HepG2 (cell line): ENCODE data around the gene SMPX. TPM values are rescaled to one million over a fixed set of nuclear protein-coding genes. Genes with fewer than 3 reads are reported as not detected.
A peak's percentile ranks its signal among the peaks of the same experiment; 100 is the strongest.

ENCODE experiments used
- CBX1 ChIP-seq: IDR thresholded peaks from one replicate; pipeline ENCODE4 v1.6.1; 2016; ENCODE audit warnings: antibody characterized with exemption, low read depth
- FUBP1 ChIP-seq: sonication (generic); formaldehyde crosslinking; IDR thresholded peaks from 2 replicates; pipeline ENCODE4 v1.5.1; 2020; ENCODE audit warnings: missing genetic modification reagents, mild to moderate bottlenecking, borderline replicate concordance
- GZF1 ChIP-seq: sonication (generic); formaldehyde crosslinking; IDR thresholded peaks from 2 replicates; pipeline ENCODE4 v1.5.1; 2020; ENCODE audit warnings: mild to moderate bottlenecking, missing genetic modification reagents
- IRF1 ChIP-seq: sonication (generic); formaldehyde crosslinking; IDR thresholded peaks from 2 replicates; pipeline ENCODE4 v1.4.0; 2020; ENCODE audit warnings: low read depth, mild to moderate bottlenecking, missing genetic modification reagents
- KMT2A ChIP-seq: sonication (generic); formaldehyde crosslinking; IDR thresholded peaks from 2 replicates; pipeline ENCODE4 v1.4.0; 2020; ENCODE audit warnings: missing genetic modification reagents
- LRRFIP1 ChIP-seq: sonication (generic); formaldehyde crosslinking; conservative IDR thresholded peaks from 2 replicates; pipeline ENCODE4 v1.4.0; 2020; ENCODE audit warnings: missing genetic modification reagents
- MAFK ChIP-seq, 2 experiments: IDR thresholded peaks in 1 of 2; conservative IDR thresholded peaks in 1 of 2; 2 replicates each; pipeline ENCODE4 v1.6.1; 2011; ENCODE audit warnings: improper control_type of control experiment in 2 of 2, low read length in 2 of 2
- MTERF4 ChIP-seq: sonication (generic); formaldehyde crosslinking; IDR thresholded peaks from 2 replicates; pipeline ENCODE4 v1.8.0; 2023; ENCODE audit warnings: mild to moderate bottlenecking, missing genetic modification reagents
- MYC ChIP-seq: sonication (generic); formaldehyde crosslinking; IDR thresholded peaks from 2 replicates; pipeline ENCODE4 v1.9.0; 2021; ENCODE audit warnings: missing genetic modification reagents, borderline replicate concordance
- NBN ChIP-seq: fragments of 450-650 bp; conservative IDR thresholded peaks from 2 replicates; pipeline ENCODE4 v1.6.1; 2017
- NFE2L1 ChIP-seq: sonication (generic); formaldehyde crosslinking; IDR thresholded peaks from 2 replicates; pipeline ENCODE4 v1.4.0; 2020; ENCODE audit warnings: missing genetic modification reagents, mild to moderate bottlenecking, borderline replicate concordance
- UBTF ChIP-seq: sonication (generic); formaldehyde crosslinking; IDR thresholded peaks from 2 replicates; pipeline ENCODE4 v1.4.0; 2020; ENCODE audit warnings: mild to moderate bottlenecking, missing genetic modification reagents
- ZBTB25 ChIP-seq: IDR thresholded peaks from 2 replicates; pipeline ENCODE4 v1.6.1; 2018; ENCODE audit warnings: missing genetic modification reagents
- ZFAT ChIP-seq: sonication (generic); formaldehyde crosslinking; conservative IDR thresholded peaks from 2 replicates; pipeline ENCODE4 v1.8.1; 2023; ENCODE audit warnings: missing genetic modification reagents, inconsistent platforms
- ZFY ChIP-seq: sonication (generic); formaldehyde crosslinking; IDR thresholded peaks from 2 replicates; pipeline ENCODE4 v1.4.0; 2020; ENCODE audit warnings: missing genetic modification reagents
- ZMYM3 ChIP-seq: sonication (generic); formaldehyde crosslinking; IDR thresholded peaks from 2 replicates; pipeline ENCODE4 v1.5.1; 2020; ENCODE audit warnings: mild to moderate bottlenecking, missing genetic modification reagents
- ZNF160 ChIP-seq: sonication (generic); formaldehyde crosslinking; IDR thresholded peaks from 2 replicates; pipeline ENCODE4 v1.8.0; 2022; ENCODE audit warnings: mild to moderate bottlenecking, inconsistent platforms, missing genetic modification reagents
- ZNF543 ChIP-seq: sonication (generic); formaldehyde crosslinking; IDR thresholded peaks from 2 replicates; pipeline ENCODE4 v1.4.0; 2020; ENCODE audit warnings: mild to moderate bottlenecking, missing genetic modification reagents
- ZNF644 ChIP-seq: IDR thresholded peaks from 2 replicates; pipeline ENCODE4 v1.6.1; 2016; ENCODE audit warnings: low read depth
- ZNF816 ChIP-seq: sonication (generic); formaldehyde crosslinking; IDR thresholded peaks from 2 replicates; pipeline ENCODE4 v1.8.0; 2022; ENCODE audit warnings: missing genetic modification reagents, mild to moderate bottlenecking, borderline replicate concordance
- polyA plus RNA-seq, 8 experiments: library from polyadenylated mRNA; depleted of rRNA in 3 of 8; stranded (reverse) in 7 of 8; unstranded in 1 of 8; fragments of >200 nt; fragmentation: Illumina TruSeq in 4 of 8; extraction: Trizol in 4 of 8; gene quantifications; 2 replicates each; pipeline versions ENCODE4 v1.2.1 to v1.2.3, GENCODE V29; 2011 to 2016; ENCODE audit warnings: low read depth in 4 of 8, missing spikeins in 1 of 8, mixed read lengths in 1 of 8; ENCODE audit not compliant: insufficient read depth in 1 of 8
- total RNA-seq, 5 experiments: library from RNA; depleted of rRNA; stranded (reverse); fragments of >200 nt; fragmentation: Illumina TruSeq; extraction: Trizol; gene quantifications; 2 replicates each; pipeline ENCODE4 v1.2.3, GENCODE V29; 2016; ENCODE audit warnings: low read depth in 1 of 5

The SMPX gene
- total and polyA plus RNA-seq, 2 of the 13 experiments (the other 11 are each of a cell fraction or from before 2014, with no cell fraction given), result 0.95 to 1.8 TPM

- TF ChIP-seq GZF1 (CRISPR knock-in tag) (peak; percentile 99), IRF1 (CRISPR knock-in tag) (no peak), ZNF160 (no peak), ZNF644 (CRISPR knock-in tag) (no peak), UBTF (CRISPR knock-in tag) (0 out of 2 replicates have a peak, but pooled peaks have one; percentile 12), LRRFIP1 (CRISPR knock-in tag) (no peak), ZBTB25 (CRISPR knock-in tag) (no peak), MYC (CRISPR knock-in tag) (no peak), ZNF543 (CRISPR knock-in tag) (no peak), NFE2L1 (CRISPR knock-in tag) (peak; percentile 92; the same call in 1 of the 2 replicates), KMT2A (CRISPR knock-in tag) (no peak), MAFK (conservative IDR thresholded peaks at IDR 0.05 in 1 of 2, IDR thresholded peaks at IDR 0.05 in 1 of 2; ENCODE audit: low read length in 2 of 2) (peak in 1 of 2 experiments; percentile 41; a peak in 1 of 4 replicates), ZMYM3 (0 out of 2 replicates have a peak, but pooled peaks have one; percentile 23), NBN (no peak), ZNF816 (no peak), FUBP1 (CRISPR knock-in tag) (no peak), MTERF4 (CRISPR knock-in tag) (no peak), CBX1 (no peak), ZFAT (CRISPR knock-in tag) (no peak), ZFY (peak; percentile 29; the same call in 1 of the 2 replicates)
These were observed 12.9 kb upstream of the SMPX start (continued) for GRCh38 chrX:21770631-21771321.
